Smooth muscle cell (in vitro differentiated cells): ENCODE measurements around the gene VWA3B. TPM values are rescaled to one million over a fixed set of nuclear protein-coding genes. Genes with fewer than 3 reads are reported as not detected.

Source experiments
- DNase-seq: peaks from one replicate; lab custom pipeline; 2025; ENCODE audit not compliant: unreplicated experiment; lab: John Stamatoyannopoulos, UW
- H2AFZ ChIP-seq: fragments of 200-600 bp; sonication (generic); 2 replicates; pipeline ENCODE4 v1.6.0; 2016; ENCODE audit warnings: antibody characterized with exemption, low read depth, mild to moderate bottlenecking
- H3F3A ChIP-seq: fragments of 200-600 bp; sonication (generic); 2 replicates; pipeline ENCODE4 v1.6.0; 2017; ENCODE audit warnings: antibody characterized with exemption, low read depth
- H3K27ac ChIP-seq: fragments of 200-600 bp; sonication (generic); 2 replicates; pipeline ENCODE4 v1.5.1; 2016; ENCODE audit warnings: low read depth, mild to moderate bottlenecking
- H3K27me3 ChIP-seq: fragments of 200-600 bp; sonication (generic); 2 replicates; pipeline ENCODE4 v1.6.1; 2016; ENCODE audit warnings: low read depth, mild to moderate bottlenecking
- H3K36me3 ChIP-seq: fragments of 200-600 bp; sonication (generic); 2 replicates; pipeline ENCODE4 v1.5.1; 2016; ENCODE audit warnings: low read depth
- H3K4me1 ChIP-seq: fragments of 200-600 bp; sonication (generic); 2 replicates; pipeline ENCODE4 v1.5.1; 2016; ENCODE audit warnings: low read depth
- H3K4me2 ChIP-seq: fragments of 200-600 bp; sonication (generic); 2 replicates; pipeline ENCODE4 v1.6.0; 2016; ENCODE audit warnings: mild to moderate bottlenecking
- H3K4me3 ChIP-seq: fragments of 200-600 bp; sonication (generic); 2 replicates; pipeline ENCODE4 v1.5.1; 2016; ENCODE audit warnings: mild to moderate bottlenecking
- H3K79me2 ChIP-seq: fragments of 200-600 bp; sonication (generic); 2 replicates; pipeline ENCODE4 v1.6.0; 2016; ENCODE audit warnings: low read depth, mild to moderate bottlenecking
- H3K9ac ChIP-seq: fragments of 200-600 bp; sonication (generic); 2 replicates; pipeline ENCODE4 v1.6.0; 2016; ENCODE audit warnings: low read depth
- H3K9me3 ChIP-seq: fragments of 200-600 bp; sonication (generic); replicated peaks from 2 replicates; pipeline ENCODE4 v1.5.1; 2016; ENCODE audit warnings: low read depth
- H4K20me1 ChIP-seq: fragments of 200-600 bp; sonication (generic); 2 replicates; pipeline ENCODE4 v1.6.0; 2016; ENCODE audit warnings: low read depth
- WGBS: methylation state at CpG from one replicate; pipeline ENCODE4 v1.1.7; 2016; ENCODE audit warnings: low lambda C conversion rate; 5-methylcytosine and 5-hydroxymethylcytosine counted together
- polyA plus RNA-seq: library from polyadenylated mRNA; unstranded; fragments of >200 nt; fragmentation: Nextera tagmentation; extraction: Ambion mirVana; gene quantifications from 2 replicates; pipeline ENCODE4 v1.2.1, GENCODE V29; 2016
- total RNA-seq: library from RNA; depleted of rRNA; stranded (reverse); fragments of >200 nt; gene quantifications from 2 replicates; pipeline ENCODE4 v1.2.3, GENCODE V29; 2014
- TF ChIP-seq, protein P1 (sequence below): fragments of 200-600 bp; sonication (generic); IDR thresholded peaks from 2 replicates; pipeline ENCODE4 v1.5.1; 2017; ENCODE audit warnings: borderline replicate concordance, mild to moderate bottlenecking, antibody characterized with exemption; ENCODE audit not compliant: insufficient read depth, poor library complexity, severe bottlenecking

Gene VWA3B
- total and polyA plus RNA-seq, 2 experiments from 2014 or later, result not detected

DNA sequence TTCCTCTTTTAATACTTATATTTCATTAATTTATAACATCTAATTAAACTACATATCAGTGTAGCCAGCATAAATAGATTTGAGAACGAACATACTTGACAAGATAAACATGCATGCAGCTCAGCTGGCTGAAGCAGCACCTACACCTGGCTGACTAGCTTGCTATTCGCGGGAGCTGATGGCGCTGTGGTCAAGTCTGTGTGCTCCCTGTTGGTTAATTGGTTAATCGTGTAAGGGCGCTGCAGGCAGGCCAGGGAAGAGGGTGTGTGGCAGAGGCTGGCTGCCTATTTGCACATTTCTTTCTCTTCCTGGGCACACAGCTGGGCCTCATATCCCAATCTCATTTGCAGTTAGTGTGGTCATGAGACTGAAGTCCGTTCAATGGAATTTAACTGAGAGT, 14.5 kb upstream of the VWA3B start:
- TF ChIP-seq, protein P1, sequence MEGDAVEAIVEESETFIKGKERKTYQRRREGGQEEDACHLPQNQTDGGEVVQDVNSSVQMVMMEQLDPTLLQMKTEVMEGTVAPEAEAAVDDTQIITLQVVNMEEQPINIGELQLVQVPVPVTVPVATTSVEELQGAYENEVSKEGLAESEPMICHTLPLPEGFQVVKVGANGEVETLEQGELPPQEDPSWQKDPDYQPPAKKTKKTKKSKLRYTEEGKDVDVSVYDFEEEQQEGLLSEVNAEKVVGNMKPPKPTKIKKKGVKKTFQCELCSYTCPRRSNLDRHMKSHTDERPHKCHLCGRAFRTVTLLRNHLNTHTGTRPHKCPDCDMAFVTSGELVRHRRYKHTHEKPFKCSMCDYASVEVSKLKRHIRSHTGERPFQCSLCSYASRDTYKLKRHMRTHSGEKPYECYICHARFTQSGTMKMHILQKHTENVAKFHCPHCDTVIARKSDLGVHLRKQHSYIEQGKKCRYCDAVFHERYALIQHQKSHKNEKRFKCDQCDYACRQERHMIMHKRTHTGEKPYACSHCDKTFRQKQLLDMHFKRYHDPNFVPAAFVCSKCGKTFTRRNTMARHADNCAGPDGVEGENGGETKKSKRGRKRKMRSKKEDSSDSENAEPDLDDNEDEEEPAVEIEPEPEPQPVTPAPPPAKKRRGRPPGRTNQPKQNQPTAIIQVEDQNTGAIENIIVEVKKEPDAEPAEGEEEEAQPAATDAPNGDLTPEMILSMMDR, result no peak
- whole genome bisulfite sequencing, result 82% methylated on average over 7 of the region's 7 CpGs

DNA sequence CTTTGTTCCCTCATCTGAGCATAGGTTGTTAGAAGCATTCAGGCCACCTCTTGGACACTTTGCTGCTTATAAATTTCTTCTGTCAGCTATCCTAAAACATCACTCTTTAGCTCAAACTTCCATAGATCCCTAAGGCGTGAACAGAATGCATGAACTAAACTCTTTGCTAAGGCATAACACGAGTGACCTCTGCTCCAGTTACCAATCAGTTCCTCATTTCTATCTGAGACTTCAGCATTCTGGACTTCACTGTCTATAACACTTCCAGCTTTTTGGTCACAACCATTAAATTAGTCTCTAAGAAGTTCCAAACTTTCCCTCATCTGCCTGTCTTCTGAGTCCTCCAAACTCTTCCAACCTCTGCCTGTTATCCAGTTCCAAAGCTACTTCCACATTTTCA, 8.3 kb upstream of the VWA3B start:
- WGBS, result 89% methylated on average over 2 of the region's 2 CpGs
- no peak overlapping the region for H3K27ac ChIP-seq
- H3K27me3 ChIP-seq, result no peaks in the 10 kb centered on the region
- H3K9me3 ChIP-seq, result no peaks in the 10 kb centered on the region
- no peak overlapping the region for H3K4me3 ChIP-seq
- no peaks in the 10 kb centered on the region for H3K79me2 ChIP-seq
- TF ChIP-seq, protein P1, result no peak
- DNase-seq, result no peak
- no peaks in the 10 kb centered on the region for H3F3A ChIP-seq
- H4K20me1 ChIP-seq, result no peaks in the 10 kb centered on the region
- no peaks in the 10 kb centered on the region for H3K4me1 ChIP-seq
- no peak overlapping the region for H3K4me2 ChIP-seq
- no peak overlapping the region for H3K9ac ChIP-seq
- H2AFZ ChIP-seq, result no peak overlapping the region
- no peaks in the 10 kb centered on the region for H3K36me3 ChIP-seq

More for the DNA sequence above, 14.5 kb upstream of the VWA3B start:
- H3K4me3 ChIP-seq, result no peak overlapping the region
- no peaks in the 10 kb centered on the region for H3K36me3 ChIP-seq
- no peaks in the 10 kb centered on the region for H3K4me1 ChIP-seq
- no peak overlapping the region for H3K4me2 ChIP-seq
- DNase-seq, result no peak
- no peak overlapping the region for H2AFZ ChIP-seq
- no peaks in the 10 kb centered on the region for H3K27me3 ChIP-seq
- H4K20me1 ChIP-seq, result no peaks in the 10 kb centered on the region
- H3F3A ChIP-seq, result no peaks in the 10 kb centered on the region
- H3K9me3 ChIP-seq, result no peaks in the 10 kb centered on the region
- H3K79me2 ChIP-seq, result no peaks in the 10 kb centered on the region
- no peak overlapping the region for H3K9ac ChIP-seq
- no peak overlapping the region for H3K27ac ChIP-seq

DNA sequence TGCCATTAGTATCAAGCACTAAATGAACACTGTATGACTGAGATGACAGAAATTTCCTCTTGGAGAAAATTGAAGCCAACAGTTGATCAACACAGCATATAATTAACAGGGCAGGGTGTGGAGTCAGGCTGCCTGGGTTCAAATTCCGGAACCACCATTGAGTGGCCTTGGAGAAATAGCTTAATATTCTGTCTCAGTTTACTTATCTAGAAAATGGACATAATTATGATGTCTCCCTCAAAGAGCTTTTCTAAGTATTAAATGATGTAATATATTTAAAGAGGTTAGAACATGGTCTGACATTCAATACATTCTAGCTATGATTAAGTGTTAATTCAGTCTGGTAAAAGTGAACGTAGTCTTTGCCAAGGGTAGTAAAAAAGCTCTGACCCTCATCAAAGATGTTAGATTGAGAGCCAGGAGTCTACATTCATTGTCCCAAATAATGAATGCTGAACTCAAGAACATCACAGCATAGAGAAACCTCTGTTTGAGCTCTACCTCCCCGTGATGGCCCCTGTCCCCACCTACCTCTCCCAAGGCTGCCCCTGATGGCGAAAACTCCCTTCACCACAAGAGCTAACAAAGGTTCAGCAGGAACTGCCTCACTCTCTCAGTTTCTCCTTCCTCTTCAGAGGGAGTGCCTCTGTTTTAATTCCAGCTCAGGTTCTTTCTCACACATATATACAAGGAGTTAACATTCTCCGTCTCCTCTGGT, 2.7 kb upstream of the VWA3B start:
- H3K9me3 ChIP-seq, result no peaks in the 10 kb centered on the region
- no peaks in the 10 kb centered on the region for H3F3A ChIP-seq
- no peaks in the 10 kb centered on the region for H3K36me3 ChIP-seq
- no peak overlapping the region for H3K4me2 ChIP-seq
- peaks cover 30% of the 10 kb centered on the region for H3K27me3 ChIP-seq
- no peak overlapping the region for H3K9ac ChIP-seq
- WGBS, result 86% methylated on average over 5 of the region's 5 CpGs
- H3K79me2 ChIP-seq, result no peaks in the 10 kb centered on the region
- H3K4me1 ChIP-seq, result peaks cover 6% of the 10 kb centered on the region
- TF ChIP-seq, protein P1, result no peak
- H3K4me3 ChIP-seq, result no peak overlapping the region
- H4K20me1 ChIP-seq, result no peaks in the 10 kb centered on the region
- H2AFZ ChIP-seq, result no peak overlapping the region
- no peak overlapping the region for H3K27ac ChIP-seq
- no peak for DNase-seq

DNA sequence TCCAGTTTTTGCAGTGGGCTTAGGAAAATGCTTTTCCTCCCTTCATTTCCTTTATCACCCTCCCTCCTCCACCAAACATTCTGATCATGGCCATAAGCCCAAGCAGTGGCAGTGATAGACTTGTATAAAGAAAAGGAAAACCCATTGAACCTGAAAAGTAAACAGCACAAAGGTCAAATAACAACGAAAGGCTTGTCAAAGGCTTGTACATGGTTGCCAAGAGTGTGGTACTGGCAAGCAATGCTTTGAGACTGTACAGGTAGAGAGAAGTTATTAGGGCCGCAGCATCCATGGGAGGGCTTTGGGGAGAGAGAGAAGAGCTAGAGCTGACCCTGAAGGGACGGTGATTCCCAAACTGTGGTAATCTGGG, 2.1 kb upstream of the VWA3B start:
- Histone ChIP-seq H3K4me3 (no peak overlapping the region), H3K27me3 (peaks cover 33% of the 10 kb centered on the region), H3K9ac (no peak overlapping the region), H3K79me2 (no peaks in the 10 kb centered on the region), H3K4me2 (no peak overlapping the region), H3F3A (no peaks in the 10 kb centered on the region), H2AFZ (no peak overlapping the region), H3K4me1 (peaks cover 6% of the 10 kb centered on the region), H3K9me3 (no peaks in the 10 kb centered on the region), H4K20me1 (no peaks in the 10 kb centered on the region), H3K36me3 (no peaks in the 10 kb centered on the region), H3K27ac (no peak overlapping the region)
- WGBS, result 88% methylated on average over 3 of the region's 3 CpGs
- no peak for DNase-seq
- TF ChIP-seq, protein P1, result no peak
